ENCODE data around the gene RHOBTB3. TPM values are rescaled to one million over a fixed set of nuclear protein-coding genes. Genes with fewer than 3 reads are reported as not detected.

RHOBTB3 gene
- total RNA-seq, 1 donor from 2014 or later = 22.8 TPM

GRCh38 chr5:95727764-95728191 lies 3.4 kb upstream of the RHOBTB3 start:
- H3K4me1 Mint-ChIP-seq (ENCODE audit: unreplicated experiment) = peaks cover 32% of the 10 kb centered on the region
- H3K27me3 Mint-ChIP-seq (ENCODE audit: unreplicated experiment) = peaks cover 8% of the 10 kb centered on the region
- DNase-seq (ENCODE audit: low spot score) = no peak

GRCh38 chr5:95728494-95729114 lies 2.5 kb upstream of the RHOBTB3 start:
- peaks cover 8% of the 10 kb centered on the region for H3K36me3 Mint-ChIP-seq (ENCODE audit: low read depth, unreplicated experiment)
- no peak overlapping the region for H3K27ac Mint-ChIP-seq (ENCODE audit: unreplicated experiment)
- TF ChIP-seq, protein P1, sequence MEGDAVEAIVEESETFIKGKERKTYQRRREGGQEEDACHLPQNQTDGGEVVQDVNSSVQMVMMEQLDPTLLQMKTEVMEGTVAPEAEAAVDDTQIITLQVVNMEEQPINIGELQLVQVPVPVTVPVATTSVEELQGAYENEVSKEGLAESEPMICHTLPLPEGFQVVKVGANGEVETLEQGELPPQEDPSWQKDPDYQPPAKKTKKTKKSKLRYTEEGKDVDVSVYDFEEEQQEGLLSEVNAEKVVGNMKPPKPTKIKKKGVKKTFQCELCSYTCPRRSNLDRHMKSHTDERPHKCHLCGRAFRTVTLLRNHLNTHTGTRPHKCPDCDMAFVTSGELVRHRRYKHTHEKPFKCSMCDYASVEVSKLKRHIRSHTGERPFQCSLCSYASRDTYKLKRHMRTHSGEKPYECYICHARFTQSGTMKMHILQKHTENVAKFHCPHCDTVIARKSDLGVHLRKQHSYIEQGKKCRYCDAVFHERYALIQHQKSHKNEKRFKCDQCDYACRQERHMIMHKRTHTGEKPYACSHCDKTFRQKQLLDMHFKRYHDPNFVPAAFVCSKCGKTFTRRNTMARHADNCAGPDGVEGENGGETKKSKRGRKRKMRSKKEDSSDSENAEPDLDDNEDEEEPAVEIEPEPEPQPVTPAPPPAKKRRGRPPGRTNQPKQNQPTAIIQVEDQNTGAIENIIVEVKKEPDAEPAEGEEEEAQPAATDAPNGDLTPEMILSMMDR (IDR thresholded peaks at IDR 0.05; ENCODE audit: unreplicated experiment) = no peak
- H3K4me1 Mint-ChIP-seq (ENCODE audit: unreplicated experiment) = peaks cover 27% of the 10 kb centered on the region
- DNase-seq (ENCODE audit: low spot score) = no peak
- H3K9me3 Mint-ChIP-seq (ENCODE audit: unreplicated experiment) = no peaks in the 10 kb centered on the region
- peaks cover 8% of the 10 kb centered on the region for H3K27me3 Mint-ChIP-seq (ENCODE audit: unreplicated experiment)
- no peak overlapping the region for H3K4me3 Mint-ChIP-seq (ENCODE audit: unreplicated experiment)

More at GRCh38 chr5:95727764-95728191, 3.4 kb upstream of the RHOBTB3 start:
- no peak overlapping the region for H3K27ac Mint-ChIP-seq (ENCODE audit: unreplicated experiment)
- H3K36me3 Mint-ChIP-seq (ENCODE audit: low read depth, unreplicated experiment) = peaks cover 8% of the 10 kb centered on the region
- TF ChIP-seq, protein P1 (IDR thresholded peaks at IDR 0.05; ENCODE audit: unreplicated experiment) = no peak
- H3K9me3 Mint-ChIP-seq (ENCODE audit: unreplicated experiment) = no peaks in the 10 kb centered on the region
- H3K4me3 Mint-ChIP-seq (ENCODE audit: unreplicated experiment) = no peak overlapping the region

- H3K4me3 Mint-ChIP-seq (ENCODE audit: unreplicated experiment) = peak overlapping the region; percentile 92
These were observed 1.8 kb upstream of the RHOBTB3 start for GRCh38 chr5:95729115-95730010.

DNA sequence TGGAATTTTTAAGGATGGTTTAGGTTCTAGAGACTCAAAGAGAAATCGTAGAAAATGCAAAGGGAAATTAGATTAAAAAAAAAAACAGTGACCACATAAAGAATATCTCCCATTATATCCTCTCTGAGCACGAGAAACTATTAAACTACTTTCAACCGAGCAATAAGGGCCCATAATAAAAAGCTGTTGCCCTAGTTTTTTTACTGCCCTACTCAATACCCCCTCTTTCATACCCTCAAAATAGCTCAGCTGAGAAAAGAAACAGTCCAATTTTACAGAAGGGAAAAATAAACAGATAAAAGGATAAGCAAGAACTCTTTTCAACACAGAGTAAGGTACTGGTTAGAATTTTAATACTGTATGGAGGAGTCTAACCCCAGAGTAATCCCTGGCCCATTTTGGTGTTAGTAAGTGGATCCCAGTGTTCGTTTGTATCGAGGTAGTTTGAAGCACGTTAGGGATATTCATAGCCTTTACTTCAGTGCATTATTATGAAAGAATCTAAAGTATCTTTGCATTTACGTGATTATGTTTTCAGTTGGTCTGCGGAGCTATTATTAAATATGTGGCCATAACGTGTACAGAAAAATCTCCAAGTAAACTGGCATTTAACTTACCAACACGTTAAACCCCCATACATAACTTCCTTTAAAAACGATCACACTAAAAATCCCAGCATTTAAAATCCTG lies 980 bp upstream of the RHOBTB3 start:
- H3K36me3 Mint-ChIP-seq (ENCODE audit: low read depth, unreplicated experiment) = peaks cover 8% of the 10 kb centered on the region
- DNase-seq (ENCODE audit: low spot score) = no peak
- H3K27me3 Mint-ChIP-seq (ENCODE audit: unreplicated experiment) = peaks cover 8% of the 10 kb centered on the region
- peak overlapping the region; percentile 92 for H3K4me3 Mint-ChIP-seq (ENCODE audit: unreplicated experiment)
- H3K4me1 Mint-ChIP-seq (ENCODE audit: unreplicated experiment) = peaks cover 24% of the 10 kb centered on the region
- H3K27ac Mint-ChIP-seq (ENCODE audit: unreplicated experiment) = peak overlapping the region; percentile 53
- H3K9me3 Mint-ChIP-seq (ENCODE audit: unreplicated experiment) = no peaks in the 10 kb centered on the region
- TF ChIP-seq, protein P1 (IDR thresholded peaks at IDR 0.05; ENCODE audit: unreplicated experiment) = no peak

More at GRCh38 chr5:95729115-95730010, 1.8 kb upstream of the RHOBTB3 start:
- TF ChIP-seq, protein P1 (IDR thresholded peaks at IDR 0.05; ENCODE audit: unreplicated experiment) = no peak
- no peaks in the 10 kb centered on the region for H3K9me3 Mint-ChIP-seq (ENCODE audit: unreplicated experiment)
- peaks cover 8% of the 10 kb centered on the region for H3K27me3 Mint-ChIP-seq (ENCODE audit: unreplicated experiment)
- no peak overlapping the region for H3K27ac Mint-ChIP-seq (ENCODE audit: unreplicated experiment)
- H3K4me1 Mint-ChIP-seq (ENCODE audit: unreplicated experiment) = peaks cover 24% of the 10 kb centered on the region
- peaks cover 8% of the 10 kb centered on the region for H3K36me3 Mint-ChIP-seq (ENCODE audit: low read depth, unreplicated experiment)
- DNase-seq (ENCODE audit: low spot score) = no peak

Data from endothelial cell (in vitro differentiated cells).